Activated CD4-positive, alpha-beta T cell treated with anti-CD3 and anti-CD28 coated beads for 4 hours (primary cell): ENCODE measurements around the gene ZCCHC17.
A peak's percentile ranks its signal among the peaks of the same experiment; 100 is the strongest.

Source experiments
- DNase-seq, 2 donors: peaks; one replicate each; pipeline ENCODE4 v3.0.0-alpha.2; 2020

The ZCCHC17 gene

GRCh38 chr1:31396633-31397351 lies 100.0 kb downstream of the ZCCHC17 start:
- DNase-seq, result no peak

- DNase-seq, result no peak
Measured at GRCh38 chr1:31397360-31398095, 100.7 kb downstream of the ZCCHC17 start.

GRCh38 chr1:31398246-31398645 lies 101.4 kb downstream of the ZCCHC17 start:
- DNase-seq, result no peak

GRCh38 chr1:31399976-31400375 lies 103.1 kb downstream of the ZCCHC17 start:
- DNase-seq, result no peak

- no peak for DNase-seq
Measured at GRCh38 chr1:31400393-31400792, 103.6 kb downstream of the ZCCHC17 start.

GRCh38 chr1:31401241-31401640 lies 104.4 kb downstream of the ZCCHC17 start:
- no peak for DNase-seq

- DNase-seq, result no peak
Measured at GRCh38 chr1:31405578-31406245, 108.9 kb downstream of the ZCCHC17 start.

- DNase-seq, result no peak
Measured at GRCh38 chr1:31407029-31407626, 110.3 kb downstream of the ZCCHC17 start.

GRCh38 chr1:31408788-31409318 lies 112.0 kb downstream of the ZCCHC17 start:
- DNase-seq, result no peak

GRCh38 chr1:31409946-31410858 lies 113.4 kb downstream of the ZCCHC17 start:
- DNase-seq, result no peak

GRCh38 chr1:31410871-31411270 lies 114.0 kb downstream of the ZCCHC17 start:
- no peak for DNase-seq

- no peak for DNase-seq
Measured at GRCh38 chr1:31412205-31412604, 115.4 kb downstream of the ZCCHC17 start.

GRCh38 chr1:31412732-31413404 lies 116.0 kb downstream of the ZCCHC17 start, which contains the start of gene SERINC2:
SERINC2 (plus strand) TSS chr1:31413213; CDS start chr1:31413266, 53 bp downstream.
- DNase-seq, result peak in 1 of 2 donors; percentile 16

- DNase-seq, result no peak
Measured at GRCh38 chr1:31413405-31414001, 116.7 kb downstream of the ZCCHC17 start.
